ENCODE measurements around the gene TENM4. TPM values are rescaled to one million over a fixed set of nuclear protein-coding genes. Genes with fewer than 3 reads are reported as not detected.
A peak's percentile ranks its signal among the peaks of the same experiment; 100 is the strongest.

TENM4 gene
- total and polyA plus RNA-seq, 11 donors: 0.08 to 6.4 (median 1.0) TPM

GRCh38 chr11:78898266-78898775, 542.5 kb downstream of the TENM4 start:
- Histone ChIP-seq H3K27me3 (peaks cover 0 to 17% (median 0%) of the 10 kb centered on the region in 9 donors), H3K4me1 (no peaks in the 10 kb centered on the region), H3K9me3 (no peaks in the 10 kb centered on the region), H3K36me3 (no peaks in the 10 kb centered on the region), H3K4me3 (no peak overlapping the region), H3K27ac (no peak overlapping the region)
- no peak for TF ChIP-seq POLR2A (IDR thresholded peaks at IDR 0.05)
- no peak for TF ChIP-seq CTCF (IDR thresholded peaks at IDR 0.05)
- ATAC-seq (no peak), DNase-seq (no peak)
- intact Hi-C loops (cut with DNase I): no loop called here
- WGBS, 4 donors: 89 to 100% (median 93%) methylated on average over 1 of the region's 1 CpG

GRCh38 chr11:78893996-78894395, 546.8 kb downstream of the TENM4 start:
- no peaks in the 10 kb centered on the region for H3K9me3 ChIP-seq
- no peak for DNase-seq
- no peak for TF ChIP-seq POLR2A (IDR thresholded peaks at IDR 0.05)
- no peak overlapping the region for H3K27ac ChIP-seq
- intact Hi-C loops (cut with DNase I): no loop called here
- no peaks in the 10 kb centered on the region for H3K36me3 ChIP-seq
- no peaks in the 10 kb centered on the region for H3K4me1 ChIP-seq
- no peak overlapping the region for H3K4me3 ChIP-seq
- 77 to 91% (median 81%) methylated on average over 2 of the region's 2 CpGs for WGBS, 4 donors
- no peak for ATAC-seq
- H3K27me3 ChIP-seq: no peaks in the 10 kb centered on the region

GRCh38 chr11:78889698-78890097, 551.1 kb downstream of the TENM4 start:
- no peak for DNase-seq
- H3K4me3 ChIP-seq: no peak overlapping the region
- H3K4me1 ChIP-seq: peaks cover 0 to 10% (median 0%) of the 10 kb centered on the region in 12 donors
- 91 to 95% (median 93%) methylated on average over 12 of the region's 12 CpGs for WGBS, 4 donors
- ATAC-seq: no peak
- TF ChIP-seq POLR2A (IDR thresholded peaks at IDR 0.05) (no peak), CTCF (IDR thresholded peaks at IDR 0.05) (no peak)
- no peak overlapping the region for H3K27ac ChIP-seq
- H3K27me3 ChIP-seq: no peaks in the 10 kb centered on the region
- no peaks in the 10 kb centered on the region for H3K36me3 ChIP-seq
- intact Hi-C loops (cut with DNase I): no loop called here
- no peaks in the 10 kb centered on the region for H3K9me3 ChIP-seq

- TF ChIP-seq POLR2A (IDR thresholded peaks at IDR 0.05): no peak
- TF ChIP-seq CTCF (IDR thresholded peaks at IDR 0.05): no peak
- WGBS, 4 donors: 35 to 38% (median 36%) methylated on average over 3 of the region's 3 CpGs
- Histone ChIP-seq H3K4me1 (peaks cover 0 to 10% (median 0%) of the 10 kb centered on the region in 12 donors), H3K4me3 (no peak overlapping the region), H3K9me3 (no peaks in the 10 kb centered on the region), H3K27me3 (no peaks in the 10 kb centered on the region), H3K36me3 (no peaks in the 10 kb centered on the region), H3K27ac (no peak overlapping the region)
- ATAC-seq (peak in 3 of 4 donors; percentile 59 to 78 (median 77)), DNase-seq (no peak)
- intact Hi-C loops (cut with DNase I): no loop called here
Measured at GRCh38 chr11:78886616-78887015, 554.2 kb downstream of the TENM4 start.

- TF ChIP-seq CTCF (IDR thresholded peaks at IDR 0.05) (no peak), POLR2A (IDR thresholded peaks at IDR 0.05) (no peak)
- Histone ChIP-seq H3K4me1 (peaks cover 0 to 10% (median 0%) of the 10 kb centered on the region in 12 donors), H3K27ac (no peak overlapping the region), H3K4me3 (no peak overlapping the region), H3K27me3 (no peaks in the 10 kb centered on the region), H3K9me3 (no peaks in the 10 kb centered on the region), H3K36me3 (no peaks in the 10 kb centered on the region)
- ATAC-seq (no peak), DNase-seq (no peak)
- WGBS, 4 donors: 88 to 90% (median 90%) methylated on average over 4 of the region's 4 CpGs
- intact Hi-C loops (cut with DNase I): no loop called here
Measured at GRCh38 chr11:78884761-78885160, 556.1 kb downstream of the TENM4 start.

Data from heart left ventricle (tissue), 16 donors.